ENCODE data around the gene HLA-DQB2.

DNA sequence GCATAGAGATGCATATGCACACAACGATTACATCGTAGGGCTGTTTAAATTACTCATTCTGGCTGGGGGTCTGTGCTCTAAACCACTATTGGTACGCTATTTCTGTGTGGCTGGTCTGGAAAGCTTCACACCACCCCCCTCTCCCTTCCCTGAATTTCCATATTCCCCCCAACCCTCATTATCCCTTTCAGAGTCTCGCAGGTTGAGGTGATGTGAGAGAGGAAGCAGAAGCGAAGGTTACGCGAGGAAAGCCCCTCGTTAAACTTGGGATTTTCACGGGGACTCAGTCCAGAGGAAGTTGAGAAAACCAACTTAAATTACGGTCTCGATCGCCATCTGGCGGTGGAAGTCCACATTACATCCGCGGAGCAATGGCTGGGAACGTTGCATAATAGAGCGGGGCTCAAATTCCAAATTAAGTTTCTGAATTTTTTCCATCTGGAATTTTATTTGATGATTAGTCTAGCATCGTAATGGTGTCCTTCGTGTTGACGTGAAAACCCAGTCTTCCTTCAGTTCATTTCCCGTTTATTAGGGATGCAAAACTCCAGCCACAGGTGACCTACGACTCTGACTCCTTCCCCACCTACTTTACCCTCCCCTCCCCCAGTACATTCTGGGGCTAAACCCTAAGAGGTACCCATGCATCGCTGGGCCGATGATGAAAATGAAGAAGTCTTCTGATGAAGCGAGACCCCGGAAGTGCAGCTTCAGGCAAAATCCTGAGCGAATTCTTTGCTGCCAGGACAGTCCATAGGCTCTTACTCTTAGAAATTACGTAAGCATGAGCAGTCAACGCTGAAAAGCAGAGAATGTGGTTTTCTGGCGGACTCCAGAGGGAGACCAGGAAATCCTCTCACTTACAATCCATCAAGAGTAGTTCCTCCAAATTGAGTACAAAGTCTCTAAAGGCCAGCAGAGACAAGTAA lies 33.8 kb upstream of the HLA-DQB2 start:
- TF ChIP-seq GATA3 (IDR thresholded peaks at IDR 0.05; ENCODE audit: low read depth, low read length) (no peak), GATA2 (IDR thresholded peaks at IDR 0.05; ENCODE audit: low read depth, low read length) (no peak)
